Endothelial cell of umbilical vein (primary cell): ENCODE data around the gene CDK9. TPM values are rescaled to one million over a fixed set of nuclear protein-coding genes. Genes with fewer than 3 reads are reported as not detected.

Experiments used
- BruUV-seq: library from RNA; stranded (reverse); fragments of 400-500 nt; replicated peaks from 2 replicates; lab custom pipeline; 2021; lab: Mats Ljungman, UMichigan
- CTCF ChIA-PET: fragments of 300-600, 350-600 bp; sonication (Branson Sonifier 250); formaldehyde crosslinking; loops from one replicate; lab custom pipeline; 2021; ENCODE audit warnings: antibody characterized with exemption, inconsistent platforms; lab: Charles Lee
- POLR2A ChIA-PET: fragments of 300-600, 350-600 bp; sonication (Branson Sonifier 250); formaldehyde crosslinking; loops from one replicate; lab custom pipeline; 2021; ENCODE audit warnings: antibody characterized with exemption, inconsistent platforms; lab: Charles Lee
- DNase-seq: peaks from one replicate; pipeline ENCODE4 v3.0.0-alpha.2; 2011; ENCODE audit warnings: low read depth, low spot score
- FAIRE-seq: peaks from 2 replicates; lab custom pipeline; 2011; peaks lifted over from hg19 to GRCh38; lab: Jason Lieb, UNC
- H2AFZ ChIP-seq: 2 replicates; pipeline ENCODE4 v1.6.0; 2012; ENCODE audit warnings: low read depth, low read length, control low read depth, inconsistent platforms
- H3K27ac ChIP-seq: 2 replicates; pipeline ENCODE4 v1.5.1; 2011; ENCODE audit warnings: low read depth, mild to moderate bottlenecking, control low read depth, low read length, moderate library complexity; ENCODE audit not compliant: insufficient read depth
- H3K27me3 ChIP-seq, 2 experiments: 2 replicates each; pipeline versions ENCODE4 v1.6.0 to v1.6.1; 2011; ENCODE audit warnings: low read length in 2 of 2, mixed read lengths in 1 of 2; ENCODE audit not compliant: control insufficient read depth in 2 of 2, insufficient read depth in 2 of 2
- H3K36me3 ChIP-seq, 2 experiments: 2 replicates in 1 of 2; 3 replicates in 1 of 2; pipeline ENCODE4 v1.5.1; 2011; ENCODE audit warnings: low read length in 2 of 2, mild to moderate bottlenecking in 1 of 2, moderate library complexity in 1 of 2; ENCODE audit not compliant: control insufficient read depth in 2 of 2, insufficient read depth in 2 of 2; ENCODE audit errors: extremely low read depth in 1 of 2
- H3K4me1 ChIP-seq: 3 replicates; pipeline ENCODE4 v1.5.1; 2011; ENCODE audit warnings: mild to moderate bottlenecking, low read length; ENCODE audit not compliant: control insufficient read depth, insufficient read depth; ENCODE audit errors: extremely low read depth
- H3K4me2 ChIP-seq: 2 replicates; pipeline ENCODE4 v1.6.1; 2011; ENCODE audit warnings: low read length, control low read depth, mixed read lengths; ENCODE audit not compliant: insufficient read depth
- H3K4me3 ChIP-seq, 3 experiments: fragments of 200-600 bp in 1 of 3; sonication (generic), shearing (Covaris generic) in 1 of 3; replicated peaks in 1 of 3; 2 replicates each; pipeline ENCODE4 v1.5.1; 2011 to 2016; ENCODE audit warnings: control low read depth in 3 of 3, low read length in 3 of 3, mild to moderate bottlenecking in 2 of 3, inconsistent platforms in 1 of 3, low read depth in 1 of 3, moderate library complexity in 1 of 3; ENCODE audit not compliant: insufficient read depth in 1 of 3
- H3K79me2 ChIP-seq: 2 replicates; pipeline ENCODE4 v1.6.0; 2012; ENCODE audit warnings: low read length, inconsistent platforms; ENCODE audit not compliant: control insufficient read depth, insufficient read depth
- H3K9ac ChIP-seq: replicated peaks from 2 replicates; pipeline ENCODE3; 2011; ENCODE audit warnings: low read length, control low read depth; ENCODE audit not compliant: insufficient read depth; ENCODE audit errors: extremely low read depth
- H3K9me1 ChIP-seq: replicated peaks from 3 replicates; pipeline ENCODE4 v1.6.0; 2011; ENCODE audit warnings: mild to moderate bottlenecking, low read length; ENCODE audit not compliant: control insufficient read depth, insufficient read depth; ENCODE audit errors: extremely low read depth
- H3K9me3 ChIP-seq: replicated peaks from 2 replicates; pipeline ENCODE4 v1.5.1; 2012; ENCODE audit warnings: low read length, inconsistent platforms; ENCODE audit not compliant: control insufficient read depth, insufficient read depth
- H4K20me1 ChIP-seq: replicated peaks from 2 replicates; pipeline ENCODE3; 2011; ENCODE audit warnings: mild to moderate bottlenecking, low read length; ENCODE audit not compliant: control insufficient read depth, insufficient read depth; ENCODE audit errors: extremely low read depth
- EZH2 ChIP-seq: IDR thresholded peaks from 2 replicates; pipeline ENCODE4 v1.6.1; 2012; ENCODE audit warnings: borderline replicate concordance, low read depth, mild to moderate bottlenecking, moderate library complexity, low read length, inconsistent platforms; ENCODE audit not compliant: severe bottlenecking
- FOS ChIP-seq: IDR thresholded peaks from 2 replicates; pipeline ENCODE4 v1.6.1; 2011; ENCODE audit warnings: mild to moderate bottlenecking, low read length, moderate library complexity, borderline replicate concordance; ENCODE audit not compliant: insufficient read depth
- GATA2 ChIP-seq: IDR thresholded peaks from 2 replicates; pipeline ENCODE4 v1.7.0; 2011; ENCODE audit warnings: low read depth, mild to moderate bottlenecking, moderate library complexity, mixed read lengths, low read length; ENCODE audit not compliant: insufficient read length, insufficient read depth
- JUN ChIP-seq: IDR thresholded peaks from 2 replicates; pipeline ENCODE4 v1.6.1; 2011; ENCODE audit warnings: borderline replicate concordance, low read depth; ENCODE audit not compliant: insufficient read length, insufficient read depth
- MAX ChIP-seq: IDR thresholded peaks from 2 replicates; pipeline ENCODE4 v1.6.1; 2011; ENCODE audit not compliant: insufficient read depth, insufficient read length
- MYC ChIP-seq: IDR thresholded peaks from one replicate; pipeline ENCODE4 v1.6.1; 2011; ENCODE audit warnings: mild to moderate bottlenecking, low read depth, low read length
- POLR2A ChIP-seq: IDR thresholded peaks from 2 replicates; pipeline ENCODE4 v1.6.1; 2012; ENCODE audit warnings: low read depth, mild to moderate bottlenecking, control low read depth, low read length
- POLR2AphosphoS5 ChIP-seq: IDR thresholded peaks from 2 replicates; pipeline ENCODE4 v1.6.1; 2012; ENCODE audit warnings: low read depth, mild to moderate bottlenecking, control low read depth, low read length, moderate library complexity; ENCODE audit not compliant: insufficient read depth
- dilution Hi-C: fragments of 300-500 bp; cut with MboI; formaldehyde crosslinking; loops from one replicate; pipeline ENCODE4 v1.15.0; 2019; ENCODE audit warnings: low sequenced_read_pairs; ENCODE audit not compliant: extremely low pct_ligation_motif_present
- intact Hi-C: fragments of 100-400 bp; cut with micrococcal nuclease; formaldehyde crosslinking; loops from one replicate; pipeline ENCODE4 v1.10.0; 2022
- polyA plus RNA-seq, 4 experiments: library from polyadenylated mRNA; depleted of rRNA in 3 of 4; stranded (reverse) in 3 of 4; unstranded in 1 of 4; fragments of >200 nt; gene quantifications; 2 replicates each; pipeline versions ENCODE4 v1.2.1 to v1.2.3, GENCODE V29; 2011 to 2012; ENCODE audit warnings: missing spikeins in 1 of 4
- total RNA-seq: library from RNA; stranded (reverse); gene quantifications from 2 replicates; pipeline ENCODE4 v1.2.3, GENCODE V29; 2021
- TF ChIP-seq, protein P1 (sequence below), 2 donors: IDR thresholded peaks; 1 replicate in 1 of 2; 2 replicates in 1 of 2; pipeline ENCODE4 v1.5.1; 2011; ENCODE audit warnings: low read length in 2 of 2, mild to moderate bottlenecking in 2 of 2, moderate library complexity in 2 of 2, control low read depth in 1 of 2, inconsistent platforms in 1 of 2, low read depth in 1 of 2; ENCODE audit not compliant: insufficient read depth in 1 of 2; ENCODE audit errors: extremely low read depth in 1 of 2

CDK9 gene
- total and polyA plus RNA-seq, 2 donors (not counting 3 experiments of a cell fraction or from before 2014, with no cell fraction given), result 92.2 to 124 TPM

- intact Hi-C loops, result no loop called here
- Histone ChIP-seq H3K79me2 (peaks cover 57% of the 10 kb centered on the region), H3K4me2 (peak overlapping the region; percentile 53), H3K4me1 (peaks cover 71% of the 10 kb centered on the region), H3K27me3 (no peaks in the 10 kb centered on the region), H3K27ac (peak overlapping the region; percentile 96), H3K9me1 (no peaks in the 10 kb centered on the region), H3K9ac (peak overlapping the region; percentile 91), H3K9me3 (no peaks in the 10 kb centered on the region), H3K36me3 (peaks cover 9 to 12% of the 10 kb centered on the region in 2 experiments), H3K4me3 (peak overlapping the region in 2 of 3 experiments; percentile 26 to 65), H2AFZ (no peak overlapping the region), H4K20me1 (no peaks in the 10 kb centered on the region)
- no peak for TF ChIP-seq GATA2
- no peak for TF ChIP-seq MYC
- peak; percentile 14 for TF ChIP-seq POLR2AphosphoS5
- TF ChIP-seq, protein P1, sequence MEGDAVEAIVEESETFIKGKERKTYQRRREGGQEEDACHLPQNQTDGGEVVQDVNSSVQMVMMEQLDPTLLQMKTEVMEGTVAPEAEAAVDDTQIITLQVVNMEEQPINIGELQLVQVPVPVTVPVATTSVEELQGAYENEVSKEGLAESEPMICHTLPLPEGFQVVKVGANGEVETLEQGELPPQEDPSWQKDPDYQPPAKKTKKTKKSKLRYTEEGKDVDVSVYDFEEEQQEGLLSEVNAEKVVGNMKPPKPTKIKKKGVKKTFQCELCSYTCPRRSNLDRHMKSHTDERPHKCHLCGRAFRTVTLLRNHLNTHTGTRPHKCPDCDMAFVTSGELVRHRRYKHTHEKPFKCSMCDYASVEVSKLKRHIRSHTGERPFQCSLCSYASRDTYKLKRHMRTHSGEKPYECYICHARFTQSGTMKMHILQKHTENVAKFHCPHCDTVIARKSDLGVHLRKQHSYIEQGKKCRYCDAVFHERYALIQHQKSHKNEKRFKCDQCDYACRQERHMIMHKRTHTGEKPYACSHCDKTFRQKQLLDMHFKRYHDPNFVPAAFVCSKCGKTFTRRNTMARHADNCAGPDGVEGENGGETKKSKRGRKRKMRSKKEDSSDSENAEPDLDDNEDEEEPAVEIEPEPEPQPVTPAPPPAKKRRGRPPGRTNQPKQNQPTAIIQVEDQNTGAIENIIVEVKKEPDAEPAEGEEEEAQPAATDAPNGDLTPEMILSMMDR (IDR thresholded peaks at IDR 0.05; ENCODE audit: extremely low read depth in 1 of 2, insufficient read depth in 1 of 2, low read depth in 1 of 2, low read length in 2 of 2), result no peak
- ChIA-PET POLR2A (interaction anchor here (0.9 to 1.0 kb wide), 2 partner anchors 22 to 103 kb away, joined by 3 to 7 read pairs; no protein-coding TSS in a partner anchor), CTCF (interaction anchor here (1.0 to 11.3 kb wide), 3 partner anchors 15 to 102 kb away, joined by 4 to 167 read pairs (median 5); partner anchors contain the start of genes CDK9, SH2D3C and TOR2A)
- BruUV-seq, result no TSS peak
- DNase-seq (peak; percentile 41), FAIRE-seq (peak; percentile 76)
- dilution Hi-C loops, result no loop called here
Observed at GRCh38 chr9:127767410-127767809, 18.4 kb upstream of the CDK9 start.

DNA sequence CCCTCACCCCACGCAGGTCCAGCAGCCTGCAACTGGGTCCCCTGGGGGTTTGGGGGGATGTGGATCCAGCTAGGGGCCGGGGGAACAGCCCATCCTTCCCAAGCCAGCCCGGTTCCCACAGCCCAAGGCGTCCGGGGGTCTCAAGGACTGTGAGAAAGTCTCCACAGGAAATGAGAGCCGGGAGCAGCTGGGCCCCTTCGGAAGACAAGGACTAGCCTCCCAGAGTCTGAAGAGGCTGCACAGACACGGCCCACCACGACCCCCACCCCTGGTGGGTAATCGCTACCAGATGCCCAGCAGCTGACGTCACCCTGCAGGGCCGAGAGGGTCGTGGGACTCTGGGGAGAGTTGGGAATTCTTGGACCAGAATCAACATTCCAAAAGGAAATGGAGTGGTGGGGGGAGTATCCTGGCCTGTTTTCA, 17.9 kb upstream of the CDK9 start:
- peak overlapping the region in 2 of 3 experiments; percentile 26 to 65 for H3K4me3 ChIP-seq
- H3K27ac ChIP-seq, result peak overlapping the region; percentile 96
- no peaks in the 10 kb centered on the region for H3K9me3 ChIP-seq
- peaks cover 66% of the 10 kb centered on the region for H3K4me1 ChIP-seq
- CTCF ChIA-PET, result interaction anchor here (1.0 to 11.3 kb wide), 4 partner anchors 14 to 102 kb away, joined by 3 to 167 read pairs (median 4); partner anchors contain the start of genes CDK9, SH2D3C and TOR2A
- peak; percentile 91 for DNase-seq
- H3K9me1 ChIP-seq, result no peaks in the 10 kb centered on the region
- H4K20me1 ChIP-seq, result no peaks in the 10 kb centered on the region
- no peak overlapping the region for H2AFZ ChIP-seq
- H3K9ac ChIP-seq, result peak overlapping the region; percentile 91
- H3K79me2 ChIP-seq, result peaks cover 55% of the 10 kb centered on the region
- H3K27me3 ChIP-seq, result no peaks in the 10 kb centered on the region
- dilution Hi-C loops, result no loop called here
- intact Hi-C loops, result no loop called here
- peaks cover 9 to 12% of the 10 kb centered on the region in 2 experiments for H3K36me3 ChIP-seq
- TF ChIP-seq, protein P1 (IDR thresholded peaks at IDR 0.05; ENCODE audit: extremely low read depth in 1 of 2, insufficient read depth in 1 of 2, low read depth in 1 of 2, low read length in 2 of 2), result no peak
- TF ChIP-seq JUN (peak; percentile 60), EZH2 (no peak), MAX (no peak), POLR2AphosphoS5 (peak; percentile 52), POLR2A (no peak), FOS (peak; percentile 38)
- H3K4me2 ChIP-seq, result peak overlapping the region; percentile 53
- BruUV-seq, result no TSS peak
- peak; percentile 94 for FAIRE-seq
- POLR2A ChIA-PET, result interaction anchor here (0.9 to 1.0 kb wide), 2 partner anchors 23 to 103 kb away, joined by 3 to 7 read pairs; no protein-coding TSS in a partner anchor
